Trophoblast cell (in vitro differentiated cells and primary cell): ENCODE measurements around the gene UPB1.

Source experiments
- DNase-seq, 2 donors: peaks; one replicate each; pipeline ENCODE4 v3.0.0-alpha.2; 2016
- H2AFZ ChIP-seq: 2 replicates; pipeline ENCODE4 v1.6.1; 2013; ENCODE audit warnings: low read length, moderate library complexity, mild to moderate bottlenecking; ENCODE audit not compliant: insufficient read depth, poor library complexity
- H2AK5ac ChIP-seq: 2 replicates; pipeline ENCODE4 v1.6.1; 2013; ENCODE audit warnings: mild to moderate bottlenecking, low read length
- H2BK120ac ChIP-seq: 2 replicates; pipeline ENCODE4 v1.6.1; 2013; ENCODE audit warnings: low read length, mild to moderate bottlenecking, moderate library complexity; ENCODE audit not compliant: insufficient read depth, poor library complexity
- H2BK12ac ChIP-seq: 2 replicates; pipeline ENCODE4 v1.6.1; 2013; ENCODE audit warnings: mild to moderate bottlenecking, low read length, moderate library complexity
- H2BK5ac ChIP-seq: 2 replicates; pipeline ENCODE4 v1.6.1; 2013; ENCODE audit warnings: low read length, low read depth, moderate library complexity, mild to moderate bottlenecking; ENCODE audit not compliant: poor library complexity
- H3K14ac ChIP-seq: 2 replicates; pipeline ENCODE4 v1.6.1; 2013; ENCODE audit warnings: mild to moderate bottlenecking, low read length
- H3K18ac ChIP-seq: 2 replicates; pipeline ENCODE4 v1.6.1; 2013; ENCODE audit warnings: mild to moderate bottlenecking, low read length
- H3K23ac ChIP-seq: 2 replicates; pipeline ENCODE4 v1.6.1; 2013; ENCODE audit warnings: low read length
- H3K27ac ChIP-seq: 2 replicates; pipeline ENCODE4 v1.5.1; 2013; ENCODE audit warnings: low read depth, mild to moderate bottlenecking, inconsistent platforms, low read length, moderate library complexity
- H3K27me3 ChIP-seq: 2 replicates; pipeline ENCODE4 v1.6.1; 2013; ENCODE audit warnings: inconsistent platforms, mild to moderate bottlenecking, low read length, moderate library complexity; ENCODE audit not compliant: insufficient read depth
- H3K36me3 ChIP-seq, 2 experiments: 1 replicate in 1 of 2; 2 replicates in 1 of 2; pipeline ENCODE4 v1.6.1; 2013; ENCODE audit warnings: low read length in 2 of 2, mild to moderate bottlenecking in 2 of 2, moderate library complexity in 1 of 2; ENCODE audit not compliant: insufficient read depth in 2 of 2, control insufficient read depth in 1 of 2
- H3K4ac ChIP-seq: 2 replicates; pipeline ENCODE4 v1.6.1; 2013; ENCODE audit warnings: low read depth, mild to moderate bottlenecking, low read length, moderate library complexity
- H3K4me1 ChIP-seq, 2 experiments: 1 replicate in 1 of 2; 2 replicates in 1 of 2; pipeline ENCODE4 v1.6.1; 2013; ENCODE audit warnings: low read length in 2 of 2, mild to moderate bottlenecking in 2 of 2, moderate library complexity in 1 of 2; ENCODE audit not compliant: insufficient read depth in 2 of 2, control insufficient read depth in 1 of 2
- H3K4me2 ChIP-seq: 2 replicates; pipeline ENCODE4 v1.6.1; 2013; ENCODE audit warnings: inconsistent platforms, mild to moderate bottlenecking, low read length, moderate library complexity
- H3K4me3 ChIP-seq: 2 replicates; pipeline ENCODE4 v1.5.1; 2013; ENCODE audit warnings: mild to moderate bottlenecking, low read depth, low read length, inconsistent platforms
- H3K79me1 ChIP-seq: one replicate; pipeline ENCODE4 v1.6.1; 2013; ENCODE audit warnings: low read length
- H3K79me2 ChIP-seq: 2 replicates; pipeline ENCODE4 v1.6.1; 2013; ENCODE audit warnings: low read length, mild to moderate bottlenecking; ENCODE audit not compliant: control insufficient read depth, insufficient read depth, poor library complexity
- H3K9ac ChIP-seq: 2 replicates; pipeline ENCODE4 v1.6.1; 2013; ENCODE audit warnings: mild to moderate bottlenecking, low read length
- H3K9me3 ChIP-seq: 2 replicates; pipeline ENCODE4 v1.6.1; 2013; ENCODE audit warnings: low read depth, mild to moderate bottlenecking, control low read depth, inconsistent platforms, low read length; ENCODE audit not compliant: insufficient read depth
- H4K12ac ChIP-seq: 2 replicates; pipeline ENCODE4 v1.6.1; 2013; ENCODE audit warnings: low read depth, mild to moderate bottlenecking, low read length, moderate library complexity
- H4K8ac ChIP-seq: 2 replicates; pipeline ENCODE4 v1.6.1; 2013; ENCODE audit warnings: low read depth, mild to moderate bottlenecking, low read length, moderate library complexity
- H4K91ac ChIP-seq: one replicate; pipeline ENCODE4 v1.6.1; 2013; ENCODE audit warnings: low read depth, mild to moderate bottlenecking, low read length, moderate library complexity
- WGBS: extraction: QIAGEN DNeasy Blood & Tissue Kit; methylation state at CpG from one replicate; pipeline ENCODE4 v1.1.7; 2013; ENCODE audit warnings: missing lambda C conversion rate; ENCODE audit not compliant: insufficient read length, insufficient coverage; ENCODE audit errors: extremely low coverage; 5-methylcytosine and 5-hydroxymethylcytosine counted together

UPB1 gene

GRCh38 chr22:24571266-24571665 is 76.1 kb downstream of the UPB1 start:
- no peak overlapping the region for H3K4me3 ChIP-seq
- H2BK12ac ChIP-seq, result no peak overlapping the region
- H4K12ac ChIP-seq, result no peak overlapping the region
- H3K79me2 ChIP-seq, result no peaks in the 10 kb centered on the region
- H3K18ac ChIP-seq, result no peak overlapping the region
- no peak overlapping the region for H2BK120ac ChIP-seq
- H3K4ac ChIP-seq, result no peak overlapping the region
- WGBS, result no CpG with 5 or more reads among the region's 7 CpGs
- no peak overlapping the region for H2BK5ac ChIP-seq
- H2AFZ ChIP-seq, result no peak overlapping the region
- no peak overlapping the region for H3K14ac ChIP-seq
- no peak overlapping the region for H2AK5ac ChIP-seq
- H3K9me3 ChIP-seq, result no peaks in the 10 kb centered on the region
- no peak for DNase-seq
- no peak overlapping the region for H4K8ac ChIP-seq
- no peaks in the 10 kb centered on the region for H3K79me1 ChIP-seq
- H3K9ac ChIP-seq, result no peak overlapping the region
- H3K27ac ChIP-seq, result no peak overlapping the region
- no peak overlapping the region for H3K4me2 ChIP-seq
- H3K4me1 ChIP-seq, result no peaks in the 10 kb centered on the region
- H3K36me3 ChIP-seq, result peaks cover 41 to 64% of the 10 kb centered on the region in 2 experiments
- H3K23ac ChIP-seq, result no peak overlapping the region
- H4K91ac ChIP-seq, result no peak overlapping the region
- H3K27me3 ChIP-seq, result no peaks in the 10 kb centered on the region

GRCh38 chr22:24576778-24577177 is 81.6 kb downstream of the UPB1 start:
- H3K23ac ChIP-seq, result no peak overlapping the region
- peaks cover 25 to 28% of the 10 kb centered on the region in 2 experiments for H3K36me3 ChIP-seq
- no peak overlapping the region for H3K27ac ChIP-seq
- no peak overlapping the region for H2BK5ac ChIP-seq
- no peak overlapping the region for H2BK12ac ChIP-seq
- no peaks in the 10 kb centered on the region for H3K27me3 ChIP-seq
- no peaks in the 10 kb centered on the region for H3K9me3 ChIP-seq
- H3K14ac ChIP-seq, result no peak overlapping the region
- H2AK5ac ChIP-seq, result no peak overlapping the region
- H2BK120ac ChIP-seq, result no peak overlapping the region
- H3K9ac ChIP-seq, result no peak overlapping the region
- no peaks in the 10 kb centered on the region for H3K4me1 ChIP-seq
- H3K79me2 ChIP-seq, result no peaks in the 10 kb centered on the region
- no peak overlapping the region for H3K4me3 ChIP-seq
- H4K91ac ChIP-seq, result no peak overlapping the region
- H2AFZ ChIP-seq, result no peak overlapping the region
- H3K4me2 ChIP-seq, result no peak overlapping the region
- no peaks in the 10 kb centered on the region for H3K79me1 ChIP-seq
- no CpG with 5 or more reads among the region's 1 CpG for WGBS
- no peak overlapping the region for H3K4ac ChIP-seq
- H4K8ac ChIP-seq, result no peak overlapping the region
- H3K18ac ChIP-seq, result no peak overlapping the region
- no peak overlapping the region for H4K12ac ChIP-seq
- no peak for DNase-seq
